Measurements from ENCODE around the gene L3MBTL1. TPM values are rescaled to one million over a fixed set of nuclear protein-coding genes. Genes with fewer than 3 reads are reported as not detected.

L3MBTL1 gene
- polyA plus RNA-seq, 3 donors, result 0.31 to 9.0 (median 0.36) TPM

GRCh38 chr20:43536817-43537440 is 29.4 kb downstream of the L3MBTL1 start:
- intact Hi-C loops (cut with micrococcal nuclease), result loop anchor here (10.0 kb wide), 2 partner anchors 158 to 548 kb away; no protein-coding TSS in a partner anchor
- peaks cover 10% of the 10 kb centered on the region in 2 donors for H3K4me1 ChIP-seq (ENCODE audit: control insufficient read depth in 1 of 2, insufficient read depth in 2 of 2, low read length in 2 of 2)
- no peaks in the 10 kb centered on the region for H3K9me3 ChIP-seq (replicated peaks in 1 of 2; ENCODE audit: control insufficient read depth in 1 of 2, insufficient read depth in 1 of 2, low read length in 2 of 2)
- Mint-ChIP-seq H3K27me3 (ENCODE audit: low read depth in 3 of 3) (no peaks in the 10 kb centered on the region), H3K9me3 (no peaks in the 10 kb centered on the region), H3K4me3 (no peak overlapping the region), H3K36me3 (peaks cover 8 to 9% of the 10 kb centered on the region in 2 donors), H3K4me1 (peaks cover 14% of the 10 kb centered on the region), H3K27ac (no peak overlapping the region)
- no peak overlapping the region for H3K9ac ChIP-seq (ENCODE audit: insufficient read depth, low read length, poor library complexity, severe bottlenecking)
- no peak overlapping the region for H3K27ac ChIP-seq (ENCODE audit: low read depth in 1 of 2, low read length in 2 of 2)
- no peaks in the 10 kb centered on the region for H3K79me2 ChIP-seq (ENCODE audit: insufficient read depth, low read length)
- no peak overlapping the region for H3K4me2 ChIP-seq (replicated peaks; ENCODE audit: extremely low read depth, low read length, poor library complexity, severe bottlenecking)
- H4K20me1 ChIP-seq (ENCODE audit: insufficient read depth, low read length), result no peaks in the 10 kb centered on the region
- WGBS (ENCODE audit: insufficient coverage), result 83% methylated on average over 1 of the region's 2 CpGs
- DNase-seq, result no peak
- H3K36me3 ChIP-seq (replicated peaks in 1 of 2; ENCODE audit: control insufficient read depth in 1 of 2, insufficient read depth in 2 of 2, low read length in 2 of 2), result peaks cover 0 to 26% of the 10 kb centered on the region in 2 donors
- H3K4me3 ChIP-seq (replicated peaks in 1 of 3; ENCODE audit: low read depth in 2 of 3, low read length in 3 of 3), result no peak overlapping the region
- H3K27me3 ChIP-seq (ENCODE audit: control insufficient read depth in 2 of 2, insufficient read depth in 2 of 2, low read length in 2 of 2), result no peaks in the 10 kb centered on the region
- TF ChIP-seq CTCF (IDR thresholded peaks at IDR 0.05), result no peak
- H2AFZ ChIP-seq (ENCODE audit: insufficient read depth, low read depth, low read length, poor library complexity, severe bottlenecking), result no peak overlapping the region

GRCh38 chr20:43537921-43538877 is 30.7 kb downstream of the L3MBTL1 start:
- Histone ChIP-seq H3K9ac (ENCODE audit: insufficient read depth, low read length, poor library complexity, severe bottlenecking) (no peak overlapping the region), H3K9me3 (replicated peaks in 1 of 2; ENCODE audit: control insufficient read depth in 1 of 2, insufficient read depth in 1 of 2, low read length in 2 of 2) (no peaks in the 10 kb centered on the region), H3K79me2 (ENCODE audit: insufficient read depth, low read length) (no peaks in the 10 kb centered on the region), H3K4me2 (replicated peaks; ENCODE audit: extremely low read depth, low read length, poor library complexity, severe bottlenecking) (no peak overlapping the region), H3K4me1 (ENCODE audit: control insufficient read depth in 1 of 2, insufficient read depth in 2 of 2, low read length in 2 of 2) (peaks cover 10% of the 10 kb centered on the region in 2 donors), H3K27ac (ENCODE audit: low read depth in 1 of 2, low read length in 2 of 2) (no peak overlapping the region), H3K27me3 (ENCODE audit: control insufficient read depth in 2 of 2, insufficient read depth in 2 of 2, low read length in 2 of 2) (no peaks in the 10 kb centered on the region), H4K20me1 (ENCODE audit: insufficient read depth, low read length) (no peaks in the 10 kb centered on the region), H2AFZ (ENCODE audit: insufficient read depth, low read depth, low read length, poor library complexity, severe bottlenecking) (peak overlapping the region; percentile 23), H3K36me3 (replicated peaks in 1 of 2; ENCODE audit: control insufficient read depth in 1 of 2, insufficient read depth in 2 of 2, low read length in 2 of 2) (peaks cover 0 to 26% of the 10 kb centered on the region in 2 donors), H3K4me3 (replicated peaks in 1 of 3; ENCODE audit: low read depth in 2 of 3, low read length in 3 of 3) (no peak overlapping the region)
- intact Hi-C loops (cut with micrococcal nuclease), result loop anchor here (10.0 kb wide), 2 partner anchors 157 to 547 kb away; no protein-coding TSS in a partner anchor
- Mint-ChIP-seq H3K9me3 (no peaks in the 10 kb centered on the region), H3K4me3 (no peak overlapping the region), H3K27ac (peak overlapping the region in 3 of 7 donors; percentile 21 to 56 (median 54)), H3K36me3 (peaks cover 8 to 9% of the 10 kb centered on the region in 2 donors), H3K4me1 (peaks cover 14% of the 10 kb centered on the region), H3K27me3 (ENCODE audit: low read depth in 3 of 3) (no peaks in the 10 kb centered on the region)
- peak; percentile 8 to 50 (median 41) for DNase-seq
- 47% methylated on average over 2 of the region's 4 CpGs for WGBS (ENCODE audit: insufficient coverage)
- TF ChIP-seq CTCF (IDR thresholded peaks at IDR 0.05), result peak; percentile 94
